PC-9 (cell line): Measurements from ENCODE around the gene SLC36A4. TPM values are rescaled to one million over a fixed set of nuclear protein-coding genes. Genes with fewer than 3 reads are reported as not detected.

Experiments
- BruUV-seq: library from RNA; stranded (reverse); fragments of 400-500 nt; replicated peaks from 2 replicates; lab custom pipeline; 2021; lab: Mats Ljungman, UMichigan
- CTCF ChIA-PET: fragments of 300-600 bp; sonication (Branson Sonifier 250); formaldehyde crosslinking; loops from one replicate; lab custom pipeline; 2022; ENCODE audit warnings: antibody characterized with exemption; lab: Charles Lee
- POLR2A ChIA-PET: fragments of 300-600 bp; sonication (Branson Sonifier 250); formaldehyde crosslinking; loops from one replicate; lab custom pipeline; 2022; ENCODE audit warnings: antibody characterized with exemption; ENCODE audit not compliant: unreplicated experiment; lab: Charles Lee
- DNase-seq, 2 experiments: peaks; one replicate each; pipeline versions ENCODE4 v3.0.0 to v3.0.0-alpha.2; 2015 to 2022; ENCODE audit warnings: mixed read lengths in 1 of 2
- H2AFZ ChIP-seq: fragments of 200-600 bp; sonication (generic); 2 replicates; pipeline ENCODE4 v1.8.1; 2017; ENCODE audit warnings: antibody characterized with exemption
- H3F3A ChIP-seq: fragments of 200-600 bp; sonication (generic); 2 replicates; pipeline ENCODE4 v1.8.1; 2017; ENCODE audit warnings: antibody characterized with exemption, mild to moderate bottlenecking, low read depth; ENCODE audit not compliant: insufficient read depth
- H3K27ac ChIP-seq: fragments of 200-600 bp; sonication (generic); 2 replicates; pipeline ENCODE4 v1.6.1; 2016; ENCODE audit warnings: mixed run types
- H3K27me3 ChIP-seq: fragments of 200-600 bp; sonication (generic); 2 replicates; pipeline ENCODE4 v1.6.1; 2016; ENCODE audit warnings: low read depth, mixed run types; ENCODE audit not compliant: insufficient read depth
- H3K36me3 ChIP-seq: fragments of 200-600 bp; sonication (generic); 2 replicates; pipeline ENCODE4 v1.6.1; 2016; ENCODE audit warnings: low read depth, mixed run types
- H3K4me1 ChIP-seq: fragments of 200-600 bp; sonication (generic); replicated peaks from 2 replicates; pipeline ENCODE4 v1.6.1; 2016; ENCODE audit warnings: mixed run types; ENCODE audit not compliant: insufficient read depth
- H3K4me2 ChIP-seq: fragments of 200-600 bp; sonication (generic); 2 replicates; pipeline ENCODE4 v1.6.1; 2017; ENCODE audit warnings: mixed run types
- H3K4me3 ChIP-seq: fragments of 200-600 bp; sonication (generic); 2 replicates; pipeline ENCODE4 v1.6.1; 2016; ENCODE audit warnings: mixed run types
- H3K79me2 ChIP-seq: fragments of 200-600 bp; sonication (generic); 2 replicates; pipeline ENCODE4 v1.6.1; 2017; ENCODE audit warnings: low read depth, mixed run types
- H3K9me2 ChIP-seq: fragments of 200-600 bp; sonication (generic); 2 replicates; pipeline ENCODE4 v1.8.1; 2017; ENCODE audit warnings: mild to moderate bottlenecking; ENCODE audit not compliant: insufficient read depth
- H3K9me3 ChIP-seq: fragments of 200-600 bp; sonication (generic); 2 replicates; pipeline ENCODE4 v1.8.1; 2016; ENCODE audit warnings: low read depth; ENCODE audit not compliant: insufficient read depth
- H4K20me1 ChIP-seq: fragments of 200-600 bp; sonication (generic); 2 replicates; pipeline ENCODE4 v1.8.1; 2017; ENCODE audit not compliant: insufficient read depth
- EZH2 ChIP-seq: fragments of 200-600 bp; sonication (generic); IDR thresholded peaks from 2 replicates; pipeline ENCODE4 v1.8.0; 2017; ENCODE audit warnings: antibody characterized with exemption, low read depth
- intact Hi-C: fragments of 100-400 bp; cut with micrococcal nuclease; formaldehyde crosslinking; loops from one replicate; pipeline ENCODE4 v1.10.0; 2022; ENCODE audit not compliant: unreplicated experiment
- total RNA-seq: library from RNA; stranded (reverse); gene quantifications from 2 replicates; pipeline ENCODE4 v1.2.3, GENCODE V29; 2021
- TF ChIP-seq, protein P1 (sequence below): fragments of 200-600 bp; sonication (generic); conservative IDR thresholded peaks from 2 replicates; pipeline ENCODE4 v1.6.1; 2017; ENCODE audit warnings: mixed run types, antibody characterized with exemption, mild to moderate bottlenecking, moderate library complexity

The SLC36A4 gene
- total RNA-seq, 1 experiment from 2014 or later: 17.7 TPM

DNA sequence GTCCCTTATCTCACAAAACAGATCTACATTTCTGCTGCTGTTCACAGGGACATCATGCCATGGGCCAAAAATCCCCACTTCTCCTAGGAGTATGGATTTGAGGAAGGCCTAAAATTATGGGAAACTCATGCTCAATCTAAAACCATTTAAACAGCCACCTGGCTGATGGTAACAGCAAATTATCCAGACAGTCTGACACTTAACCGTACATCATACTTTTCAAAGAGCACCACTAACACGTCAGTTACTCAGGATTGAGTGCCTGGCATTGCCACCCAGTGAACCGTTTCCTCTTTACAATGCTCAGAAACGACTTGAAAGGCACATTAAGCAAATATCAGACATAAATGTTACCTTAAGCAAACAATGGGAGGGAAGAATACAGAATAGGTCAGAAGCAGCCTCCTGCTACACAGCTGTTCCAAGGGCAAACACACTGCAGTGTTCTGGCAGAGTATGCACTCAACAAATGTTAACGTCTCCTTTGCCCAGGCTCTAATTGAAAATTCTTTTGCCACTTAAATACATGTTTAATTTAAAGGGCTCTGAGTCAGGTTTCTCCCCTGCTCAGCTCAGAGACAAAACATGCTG, 18.8 kb upstream of the SLC36A4 start:
- Histone ChIP-seq H3K9me2 (no peaks in the 10 kb centered on the region), H3F3A (no peaks in the 10 kb centered on the region), H3K79me2 (no peaks in the 10 kb centered on the region), H3K9me3 (no peaks in the 10 kb centered on the region), H3K36me3 (no peaks in the 10 kb centered on the region), H3K27ac (no peak overlapping the region), H4K20me1 (no peaks in the 10 kb centered on the region), H3K27me3 (no peaks in the 10 kb centered on the region), H3K4me1 (no peaks in the 10 kb centered on the region), H2AFZ (no peak overlapping the region; the same call in 1 of the 2 replicates), H3K4me2 (no peak overlapping the region), H3K4me3 (no peak overlapping the region)
- no TSS peak for BruUV-seq
- TF ChIP-seq EZH2: no peak
- TF ChIP-seq, protein P1, sequence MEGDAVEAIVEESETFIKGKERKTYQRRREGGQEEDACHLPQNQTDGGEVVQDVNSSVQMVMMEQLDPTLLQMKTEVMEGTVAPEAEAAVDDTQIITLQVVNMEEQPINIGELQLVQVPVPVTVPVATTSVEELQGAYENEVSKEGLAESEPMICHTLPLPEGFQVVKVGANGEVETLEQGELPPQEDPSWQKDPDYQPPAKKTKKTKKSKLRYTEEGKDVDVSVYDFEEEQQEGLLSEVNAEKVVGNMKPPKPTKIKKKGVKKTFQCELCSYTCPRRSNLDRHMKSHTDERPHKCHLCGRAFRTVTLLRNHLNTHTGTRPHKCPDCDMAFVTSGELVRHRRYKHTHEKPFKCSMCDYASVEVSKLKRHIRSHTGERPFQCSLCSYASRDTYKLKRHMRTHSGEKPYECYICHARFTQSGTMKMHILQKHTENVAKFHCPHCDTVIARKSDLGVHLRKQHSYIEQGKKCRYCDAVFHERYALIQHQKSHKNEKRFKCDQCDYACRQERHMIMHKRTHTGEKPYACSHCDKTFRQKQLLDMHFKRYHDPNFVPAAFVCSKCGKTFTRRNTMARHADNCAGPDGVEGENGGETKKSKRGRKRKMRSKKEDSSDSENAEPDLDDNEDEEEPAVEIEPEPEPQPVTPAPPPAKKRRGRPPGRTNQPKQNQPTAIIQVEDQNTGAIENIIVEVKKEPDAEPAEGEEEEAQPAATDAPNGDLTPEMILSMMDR: no peak
- no peak for DNase-seq
- ChIA-PET CTCF (no interaction called here), POLR2A (no interaction called here)
- intact Hi-C loops: no loop called here

DNA sequence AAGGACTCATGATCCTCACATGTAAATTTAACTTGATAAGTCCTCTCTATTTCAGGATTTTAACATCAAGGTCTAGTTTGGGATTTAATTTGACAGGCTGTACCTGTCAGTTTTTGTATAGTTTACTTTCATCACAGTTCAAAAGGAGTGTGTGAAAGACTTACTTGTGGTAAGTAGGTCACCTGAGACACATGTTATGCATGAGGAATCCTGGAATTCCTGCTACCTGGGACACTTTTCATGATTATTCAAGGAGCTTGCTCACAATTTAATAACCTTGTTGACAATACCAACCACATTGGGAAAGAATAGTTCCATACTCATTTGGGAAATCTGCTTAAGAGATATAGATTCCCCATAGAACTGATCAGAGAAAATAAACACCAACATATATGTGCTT, 15.8 kb upstream of the SLC36A4 start:
- TF ChIP-seq, protein P1: no peak
- no peak for TF ChIP-seq EZH2
- H3K9me2 ChIP-seq: peaks cover 4% of the 10 kb centered on the region; the same call in 1 of the 2 replicates
- POLR2A ChIA-PET: no interaction called here
- no TSS peak for BruUV-seq
- H3F3A ChIP-seq: no peaks in the 10 kb centered on the region
- H3K4me3 ChIP-seq: no peak overlapping the region
- no peaks in the 10 kb centered on the region for H3K27me3 ChIP-seq
- H4K20me1 ChIP-seq: no peaks in the 10 kb centered on the region
- no peak overlapping the region for H3K4me2 ChIP-seq
- CTCF ChIA-PET: no interaction called here
- no peaks in the 10 kb centered on the region for H3K4me1 ChIP-seq
- no peaks in the 10 kb centered on the region for H3K79me2 ChIP-seq
- 0 out of 2 replicates have a peak, but pooled peaks cover 2% of the 10 kb centered on the region for H3K9me3 ChIP-seq
- no peaks in the 10 kb centered on the region for H3K36me3 ChIP-seq
- no peak for DNase-seq
- no peak overlapping the region for H2AFZ ChIP-seq
- intact Hi-C loops: no loop called here
- no peak overlapping the region for H3K27ac ChIP-seq

DNA sequence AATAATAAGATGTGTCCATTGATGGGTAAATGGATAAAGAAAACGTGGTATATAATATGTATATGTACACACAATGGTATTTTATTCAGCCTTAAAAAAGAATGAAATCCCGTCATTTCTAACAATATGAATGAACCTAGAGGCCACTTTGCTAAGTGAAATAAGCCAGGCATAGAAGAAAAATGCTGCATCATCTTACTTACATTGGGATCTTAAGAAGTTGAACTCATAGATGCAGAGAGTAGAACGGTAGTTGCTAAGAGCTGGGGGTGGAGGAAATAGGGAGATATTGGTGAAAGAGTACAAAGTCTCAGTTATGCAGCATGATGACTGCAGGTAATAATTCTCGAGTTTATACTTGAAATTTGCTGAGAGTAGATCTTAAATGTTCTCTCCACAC, 14.3 kb upstream of the SLC36A4 start:
- ChIA-PET CTCF (no interaction called here), POLR2A (no interaction called here)

More for the DNA sequence above, 14.3 kb upstream of the SLC36A4 start:
- Histone ChIP-seq H3F3A (no peaks in the 10 kb centered on the region), H3K9me3 (0 out of 2 replicates have a peak, but pooled peaks cover 4% of the 10 kb centered on the region), H3K4me2 (no peak overlapping the region), H4K20me1 (no peaks in the 10 kb centered on the region), H3K4me3 (no peak overlapping the region), H3K9me2 (peaks cover 4% of the 10 kb centered on the region; the same call in 1 of the 2 replicates), H3K79me2 (no peaks in the 10 kb centered on the region), H3K27ac (no peak overlapping the region), H3K4me1 (no peaks in the 10 kb centered on the region), H3K27me3 (no peaks in the 10 kb centered on the region), H3K36me3 (no peaks in the 10 kb centered on the region), H2AFZ (no peak overlapping the region)
- no TSS peak for BruUV-seq
- intact Hi-C loops: no loop called here
- TF ChIP-seq, protein P1: no peak
- no peak for TF ChIP-seq EZH2
- DNase-seq: no peak
